ENCODE measurements around the gene DHRS7C.
"Not testable (repeated sequence)": the region's sequence is repeated elsewhere in the genome, so short reads cannot be mapped to it uniquely, and the experiment has no call there.

Gene DHRS7C

GRCh38 chr17:9809409-9809808, 18.0 kb upstream of the DHRS7C start:
- no peak for DNase-seq

- no peak for DNase-seq
Observed at GRCh38 chr17:9806699-9807098, 15.3 kb upstream of the DHRS7C start.

DNA sequence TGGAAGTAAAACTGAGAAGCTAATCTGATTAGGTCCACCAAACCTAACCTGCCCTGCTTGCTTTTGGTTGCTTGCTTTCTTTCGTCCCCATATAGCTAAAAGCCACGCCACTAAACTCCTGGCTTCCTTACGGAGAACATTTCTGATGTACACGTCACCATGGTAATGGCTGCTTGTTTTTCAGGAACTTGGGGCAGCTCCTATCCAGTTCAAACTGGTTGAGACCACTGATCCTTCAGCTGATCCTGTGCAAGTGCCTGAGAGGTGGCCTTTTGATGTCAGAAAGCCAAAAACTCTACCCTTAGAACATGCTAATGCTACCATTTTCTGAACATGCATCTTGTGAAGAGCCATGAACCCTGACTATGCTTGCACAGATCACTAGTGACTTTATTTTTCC, 14.4 kb upstream of the DHRS7C start:
- no peak for DNase-seq

DNA sequence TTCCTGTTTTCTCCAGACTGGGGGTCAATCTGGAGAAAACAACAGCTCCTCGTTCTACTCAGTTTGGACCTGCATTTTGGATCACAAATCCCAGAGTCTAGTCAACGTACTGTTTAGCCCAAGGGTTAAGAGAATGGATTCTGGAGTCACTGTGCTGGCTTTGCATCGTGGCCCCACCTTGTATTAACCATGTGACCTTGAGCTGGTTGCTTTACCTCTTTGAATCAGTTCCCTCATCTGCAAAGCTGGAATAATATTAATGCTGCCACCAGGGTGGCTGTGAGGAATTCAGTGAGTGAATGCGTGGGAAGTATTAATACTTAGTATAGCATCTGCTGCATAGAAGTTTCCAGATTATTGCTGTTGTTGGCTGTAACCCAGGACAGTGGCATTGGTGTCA, 11.3 kb upstream of the DHRS7C start:
- no peak for DNase-seq

DNA sequence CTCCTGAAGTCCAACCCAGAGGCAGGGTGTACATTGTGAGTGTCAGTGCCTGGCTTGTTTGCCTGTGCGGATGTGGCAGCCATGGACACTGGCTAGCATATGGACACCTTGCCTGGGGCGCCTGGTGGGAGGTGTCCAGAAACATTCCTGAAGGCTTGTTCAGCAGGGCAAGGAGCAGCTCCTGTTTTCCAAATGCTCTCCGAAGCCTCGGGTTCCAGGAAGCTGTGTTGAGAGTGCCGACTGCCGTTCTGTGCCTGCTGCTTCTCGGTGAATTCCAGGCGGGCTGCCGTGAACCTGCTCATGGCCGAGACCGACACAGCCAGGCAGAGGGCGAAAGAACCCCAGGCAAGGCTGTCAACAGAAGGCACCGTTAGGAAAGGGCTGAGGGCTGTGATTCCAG, 10.9 kb upstream of the DHRS7C start:
- no peak for DNase-seq

- DNase-seq, result no peak
Observed at GRCh38 chr17:9801505-9801904, 10.1 kb upstream of the DHRS7C start.

GRCh38 chr17:9798724-9799123, 7.3 kb upstream of the DHRS7C start:
- DNase-seq, result no peak

- no peak for DNase-seq
Observed at GRCh38 chr17:9798008-9798407, 6.6 kb upstream of the DHRS7C start.

- DNase-seq, result no peak
Observed at GRCh38 chr17:9792181-9792840, 919 bp upstream of the DHRS7C start.

DNA sequence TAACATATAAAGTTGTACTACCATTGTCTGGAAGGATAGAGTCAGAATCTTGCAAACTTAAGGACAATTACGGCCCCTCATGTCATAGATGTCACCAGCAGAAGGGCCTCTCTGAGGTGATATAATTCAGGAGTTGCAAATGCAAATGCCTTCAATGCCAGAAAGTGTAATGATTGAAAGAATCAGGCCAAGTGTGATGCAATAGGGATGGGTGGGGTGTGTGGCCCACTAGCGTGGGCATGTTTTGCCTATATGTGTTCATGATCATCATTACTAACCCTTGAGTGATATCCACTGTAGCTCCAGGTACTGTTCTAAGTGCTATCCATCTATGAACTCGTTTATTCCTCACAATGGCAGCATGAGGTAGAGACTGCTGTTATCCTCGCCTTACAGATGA, 1.1 kb downstream of the DHRS7C start:
- no peak for DNase-seq

GRCh38 chr17:9788601-9789000, 2.8 kb downstream of the DHRS7C start:
- no peak for DNase-seq

- DNase-seq, result no peak
Observed at GRCh38 chr17:9784544-9784943, 6.8 kb downstream of the DHRS7C start.

GRCh38 chr17:9783465-9783864, 7.9 kb downstream of the DHRS7C start:
- not testable (repeated sequence) for DNase-seq

DNA sequence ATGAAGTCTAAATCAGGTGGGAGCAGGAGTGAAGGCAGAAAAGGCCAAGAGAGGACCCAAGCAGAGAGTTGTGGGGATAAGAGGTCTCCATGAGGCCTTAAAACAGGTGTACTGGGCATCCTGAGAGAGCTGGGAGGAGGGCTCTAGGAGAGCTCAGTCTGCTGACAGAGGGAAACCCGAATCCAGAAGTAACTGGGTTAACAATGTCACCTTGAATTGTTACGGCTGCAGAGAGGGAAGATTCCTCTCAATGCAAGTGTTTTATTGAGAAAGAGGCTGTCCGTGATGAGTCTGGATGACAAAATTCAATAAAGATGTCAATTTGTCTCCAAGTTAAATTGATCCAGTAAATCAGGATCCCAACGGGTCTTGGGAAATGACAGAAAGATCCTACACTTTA, 8.3 kb downstream of the DHRS7C start:
- DNase-seq, result no peak

GRCh38 chr17:9780552-9780951, 10.8 kb downstream of the DHRS7C start:
- DNase-seq, result no peak

- no peak for DNase-seq
Observed at GRCh38 chr17:9776911-9777310, 14.5 kb downstream of the DHRS7C start.

DNA sequence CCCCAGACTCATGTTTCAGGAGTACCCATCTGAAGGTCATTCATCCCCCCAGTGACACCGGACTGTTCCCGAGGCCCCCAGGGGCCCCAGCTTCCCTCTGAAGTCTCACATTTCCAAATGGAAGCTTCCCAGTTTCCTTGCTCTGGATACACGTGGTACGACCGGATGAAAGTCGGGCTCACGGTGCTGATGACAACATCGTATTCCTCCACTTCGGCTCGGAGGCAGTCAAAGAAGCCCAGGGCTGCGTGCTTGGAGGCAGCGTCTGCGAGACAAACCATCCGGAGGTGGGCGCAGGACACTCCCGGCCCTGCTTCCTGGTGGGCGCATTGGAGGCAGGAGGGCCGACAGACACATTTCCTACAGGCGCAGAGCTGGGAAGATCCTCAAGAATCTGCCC, 18.7 kb downstream of the DHRS7C start:
- DNase-seq, result no peak

GRCh38 chr17:9771465-9771864, 19.9 kb downstream of the DHRS7C start:
- DNase-seq, result no peak

GRCh38 chr17:9769036-9769695, 22.2 kb downstream of the DHRS7C start:
- no peak for DNase-seq

- peak in 1 of 2 donors; percentile 21 for DNase-seq
Observed at GRCh38 chr17:9768381-9768934, 22.9 kb downstream of the DHRS7C start.

DNA sequence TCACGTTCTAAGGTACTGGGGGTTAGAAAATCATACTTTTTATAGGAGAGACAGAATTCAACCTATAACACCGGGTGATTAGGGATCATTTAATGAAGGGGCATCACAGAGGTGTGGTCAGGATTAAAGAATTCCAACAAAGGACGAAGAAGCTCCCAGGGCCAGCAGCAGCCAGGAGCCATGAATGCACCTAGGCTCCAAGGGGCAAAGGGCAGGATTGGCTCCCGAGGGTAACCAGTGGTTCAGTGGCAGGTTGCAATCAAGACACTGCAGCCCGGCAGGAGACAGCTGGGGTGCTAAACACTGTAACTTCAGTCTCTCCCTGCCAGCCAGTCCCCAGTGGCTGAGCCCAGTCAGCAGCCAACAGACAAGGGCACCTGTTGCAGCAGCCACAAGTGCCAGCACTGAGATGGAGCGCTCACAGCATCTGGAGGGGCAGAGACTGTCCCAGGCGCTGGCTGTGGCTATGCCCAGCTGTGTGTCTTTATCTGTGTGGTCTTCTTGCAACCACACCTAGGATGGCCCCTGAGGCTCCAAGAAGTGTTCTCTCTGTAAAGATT, 23.9 kb downstream of the DHRS7C start:
- DNase-seq, result no peak

DNA sequence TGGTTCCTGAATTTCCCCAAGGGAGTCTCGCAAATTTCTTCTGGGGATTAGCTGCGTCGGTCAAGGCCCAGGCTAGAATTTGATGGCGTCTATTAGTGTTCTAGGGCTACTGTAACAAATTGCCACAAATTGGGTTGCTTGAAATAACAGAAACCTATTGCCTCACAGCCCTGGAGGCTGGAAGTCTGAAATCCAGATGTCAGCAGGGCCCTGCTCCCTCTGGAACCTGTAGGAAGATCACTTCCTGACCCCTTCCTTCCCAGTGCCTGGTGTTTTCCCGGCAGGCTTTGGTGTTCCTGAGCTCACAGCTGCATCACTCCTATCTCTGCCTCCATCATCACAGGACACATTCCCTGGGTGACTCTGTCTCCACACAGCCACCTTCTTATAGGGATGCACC, 24.4 kb downstream of the DHRS7C start:
- no peak for DNase-seq

GRCh38 chr17:9765322-9765721, 26.1 kb downstream of the DHRS7C start:
- no peak for DNase-seq

DNA sequence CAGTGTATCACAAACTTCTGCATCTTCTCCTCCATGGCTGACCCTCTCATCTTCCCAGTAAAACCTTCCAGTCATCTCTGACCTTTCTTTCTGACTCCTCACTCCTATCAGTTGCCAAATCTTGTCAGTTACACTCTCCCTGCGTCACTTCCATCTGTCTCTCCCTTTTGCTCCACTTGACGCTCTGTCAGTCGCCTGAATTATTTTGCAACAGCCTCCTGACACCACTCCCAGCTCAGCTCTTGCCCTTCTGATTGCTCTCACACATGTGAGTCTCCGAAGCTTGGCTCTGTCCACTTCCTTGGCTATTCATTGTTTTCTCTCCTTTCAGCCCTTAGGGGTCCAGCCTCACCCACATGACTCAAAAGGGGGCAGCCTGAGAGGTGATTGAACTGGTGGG, 27.7 kb downstream of the DHRS7C start:
- DNase-seq, result no peak

All from CD4-positive, alpha-beta T cell treated with Interferon alpha-2 for 1 hour (primary cell).